ENCODE results near the gene CCDC12.

DNA sequence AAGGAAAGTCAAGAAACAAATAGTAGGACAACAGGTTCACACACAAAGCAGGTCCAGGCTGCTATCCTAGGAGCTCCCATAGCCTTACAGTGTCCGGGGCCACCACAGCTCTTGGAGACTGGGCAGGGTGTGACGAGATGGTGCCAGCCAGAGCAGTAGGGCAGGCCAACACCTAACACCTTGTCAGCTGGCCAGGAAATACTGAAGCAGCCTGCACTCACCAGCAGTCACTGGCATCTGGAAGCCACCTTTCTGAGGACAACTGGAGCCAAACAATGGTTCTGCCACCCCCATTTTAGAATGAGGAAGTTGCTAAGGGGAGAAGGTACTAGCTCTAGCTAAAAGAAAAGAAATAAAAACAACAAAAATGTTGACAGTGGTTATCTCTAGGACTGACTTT, 47.2 kb downstream of the CCDC12 start:
- TF ChIP-seq POLR2AphosphoS5 (IDR thresholded peaks at IDR 0.05; ENCODE audit: low read depth, low read length): no peak
- TF ChIP-seq POLR2A (IDR thresholded peaks at IDR 0.05; ENCODE audit: low read depth, low read length): no peak
- TF ChIP-seq TAF1 (IDR thresholded peaks at IDR 0.05; ENCODE audit: borderline replicate concordance, low read depth, low read length): no peak

Data from GM12892 (cell line).